Spleen (tissue), 11 donors: ENCODE results near the gene LRP10. TPM values are rescaled to one million over a fixed set of nuclear protein-coding genes. Genes with fewer than 3 reads are reported as not detected.

ENCODE experiments used
- DNase-seq: peaks from one replicate; pipeline ENCODE4 v3.0.0-alpha.2; 2020
- H3K27ac ChIP-seq, 8 donors: fragments of 200-600 bp; sonication (generic) in 7 of 8; 1 replicate in 4 of 8; 2 replicates in 4 of 8; pipeline versions ENCODE4 v1.5.0 to v1.8.0; 2016 to 2021; ENCODE audit warnings: inconsistent platforms in 4 of 8, mild to moderate bottlenecking in 4 of 8, moderate library complexity in 1 of 8
- H3K27me3 ChIP-seq, 7 donors: fragments of 200-600 bp; sonication (generic) in 6 of 7; replicated peaks in 1 of 7; 1 replicate in 4 of 7; 2 replicates in 3 of 7; pipeline versions ENCODE4 v1.5.0 to v1.8.0; 2016 to 2021; ENCODE audit warnings: inconsistent platforms in 3 of 7, mild to moderate bottlenecking in 1 of 7
- H3K36me3 ChIP-seq, 6 donors: fragments of 200-600 bp; sonication (generic) in 5 of 6; 1 replicate in 4 of 6; 2 replicates in 2 of 6; pipeline versions ENCODE4 v1.5.0 to v1.8.0; 2016 to 2021; ENCODE audit warnings: inconsistent platforms in 2 of 6
- H3K4me1 ChIP-seq, 6 donors: fragments of 200-600 bp; sonication (generic) in 5 of 6; 1 replicate in 3 of 6; 2 replicates in 3 of 6; pipeline versions ENCODE4 v1.5.0 to v1.8.0; 2016 to 2021; ENCODE audit warnings: inconsistent platforms in 3 of 6
- H3K4me3 ChIP-seq, 8 donors: fragments of 200-600 bp; sonication (generic) in 7 of 8; 1 replicate in 4 of 8; 2 replicates in 4 of 8; pipeline versions ENCODE4 v1.5.0 to v1.8.0; 2016 to 2021; ENCODE audit warnings: inconsistent platforms in 4 of 8, mild to moderate bottlenecking in 4 of 8, moderate library complexity in 2 of 8
- H3K9me3 ChIP-seq, 8 donors: fragments of 200-600 bp; sonication (generic) in 7 of 8; 1 replicate in 4 of 8; 2 replicates in 4 of 8; pipeline versions ENCODE4 v1.5.0 to v1.8.0; 2016 to 2021; ENCODE audit warnings: inconsistent platforms in 4 of 8
- CTCF ChIP-seq, 11 experiments: fragments of 200-600 bp in 7 of 11; fragments of 450-650 bp in 4 of 11; sonication (generic) in 4 of 11; IDR thresholded peaks in 8 of 11; conservative IDR thresholded peaks in 3 of 11; 1 replicate in 7 of 11; 2 replicates in 4 of 11; pipeline versions ENCODE4 v1.4.0 to v1.8.0; 2016 to 2021; ENCODE audit warnings: antibody characterized with exemption in 11 of 11, inconsistent platforms in 4 of 11, mild to moderate bottlenecking in 1 of 11
- POLR2A ChIP-seq, 3 donors: fragments of 450-650 bp; IDR thresholded peaks; one replicate each; pipeline ENCODE4 v1.5.1; 2017; ENCODE audit warnings: antibody characterized with exemption in 3 of 3, mild to moderate bottlenecking in 1 of 3
- POLR2AphosphoS5 ChIP-seq, 3 donors: sonication (generic); formaldehyde crosslinking; IDR thresholded peaks; one replicate each; pipeline ENCODE4 v1.5.1; 2017; ENCODE audit warnings: antibody characterized with exemption in 3 of 3
- WGBS, 5 donors: extraction: QIAGEN DNeasy Blood & Tissue Kit in 3 of 5; methylation state at CpG; one replicate each; pipeline versions ENCODE4 v1.1.5 to v1.1.7; 2013 to 2018; 5-methylcytosine and 5-hydroxymethylcytosine counted together
- intact Hi-C: fragments of 100-400 bp; cut with DNase I; formaldehyde crosslinking; loops from one replicate; pipeline ENCODE4 v1.15.0; 2023; ENCODE audit warnings: low total_unique reads
- polyA plus RNA-seq, 3 donors: library from polyadenylated mRNA; stranded (reverse); fragments of 200-250 nt; gene quantifications; one replicate each; pipeline ENCODE4 v1.2.1, GENCODE V29; 2013
- total RNA-seq, 7 donors: library from RNA; depleted of rRNA in 3 of 7; stranded (reverse); fragments of >200 nt in 3 of 7; fragmentation: NEBNext Ultra II Directional in 4 of 7; extraction: Animal tissue kit (Norgen Biotek cat#: 25700) in 4 of 7; gene quantifications; one replicate each; pipeline versions ENCODE4 v1.1.0 to v1.2.1, GENCODE V29; 2016 to 2021
- donor health status: healthy with polysubstance abuse.
- donor health status: DM: no; HTN: no; CAD: no; lungs with moderate emphysema.
- donor health status: DM: no; HTN: no; CAD: no.
- donor health status: Bipolar disorder and iron deficiency.
- donor health status: healthy.
- donor health status: DM: no; HTN: no; CAD: no.
- donor health status: DM: yes; HTN: yes; CAD: no.

Gene LRP10
- total and polyA plus RNA-seq, 10 donors: 7.9 to 205 (median 105) TPM

GRCh38 chr14:22866874-22867273 lies 4.7 kb upstream of the LRP10 start:
- intact Hi-C loops: no loop called here
- H3K27ac ChIP-seq: no peak overlapping the region
- no peaks in the 10 kb centered on the region for H3K27me3 ChIP-seq
- H3K4me1 ChIP-seq: peaks cover 11 to 33% (median 17%) of the 10 kb centered on the region in 6 donors
- H3K9me3 ChIP-seq: no peaks in the 10 kb centered on the region
- peak; percentile 1 for DNase-seq
- TF ChIP-seq CTCF (IDR thresholded peaks at IDR 0.05 in 8 of 11, conservative IDR thresholded peaks at IDR 0.05 in 3 of 11): no peak
- TF ChIP-seq POLR2A (IDR thresholded peaks at IDR 0.05): no peak
- TF ChIP-seq POLR2AphosphoS5 (IDR thresholded peaks at IDR 0.05): no peak
- H3K4me3 ChIP-seq: no peak overlapping the region
- 95 to 98% (median 97%) methylated on average over 5 of the region's 5 CpGs for WGBS, 5 donors
- H3K36me3 ChIP-seq: no peaks in the 10 kb centered on the region

- peaks cover 6 to 30% (median 27%) of the 10 kb centered on the region in 6 donors for H3K36me3 ChIP-seq
- no peaks in the 10 kb centered on the region for H3K9me3 ChIP-seq
- 3 to 9% (median 5%) methylated on average over 1 of the region's 1 CpG for whole genome bisulfite sequencing, 5 donors
- H3K27ac ChIP-seq: peak overlapping the region; percentile 94 to 100 (median 100)
- no peaks in the 10 kb centered on the region for H3K27me3 ChIP-seq
- peak overlapping the region; percentile 70 to 97 (median 90) for H3K4me3 ChIP-seq
- no peak for DNase-seq
- intact Hi-C loops: no loop called here
- TF ChIP-seq CTCF (IDR thresholded peaks at IDR 0.05 in 8 of 11, conservative IDR thresholded peaks at IDR 0.05 in 3 of 11) (no peak), POLR2AphosphoS5 (IDR thresholded peaks at IDR 0.05) (no peak), POLR2A (IDR thresholded peaks at IDR 0.05) (no peak)
- H3K4me1 ChIP-seq: peaks cover 24 to 60% (median 41%) of the 10 kb centered on the region in 6 donors
Measured at GRCh38 chr14:22870811-22871223, 723 bp upstream of the LRP10 start.

GRCh38 chr14:22872033-22872832 lies 693 bp downstream of the LRP10 start:
- peak; percentile 90 for DNase-seq
- no peaks in the 10 kb centered on the region for H3K27me3 ChIP-seq
- peak overlapping the region; percentile 70 to 97 (median 90) for H3K4me3 ChIP-seq
- TF ChIP-seq POLR2A (IDR thresholded peaks at IDR 0.05): no peak
- TF ChIP-seq CTCF (IDR thresholded peaks at IDR 0.05 in 8 of 11, conservative IDR thresholded peaks at IDR 0.05 in 3 of 11): peak; percentile 79 to 97 (median 92)
- TF ChIP-seq POLR2AphosphoS5 (IDR thresholded peaks at IDR 0.05): peak in 1 of 3 donors; percentile 68
- H3K4me1 ChIP-seq: peaks cover 24 to 72% (median 44%) of the 10 kb centered on the region in 6 donors
- peak overlapping the region; percentile 94 to 100 (median 100) for H3K27ac ChIP-seq
- H3K36me3 ChIP-seq: peaks cover 9 to 44% (median 41%) of the 10 kb centered on the region in 6 donors
- intact Hi-C loops: no loop called here
- no peaks in the 10 kb centered on the region for H3K9me3 ChIP-seq
- whole genome bisulfite sequencing, 5 donors: 0 to 1% (median 0%) methylated on average over 32 to 45 of the region's 45 CpGs

DNA sequence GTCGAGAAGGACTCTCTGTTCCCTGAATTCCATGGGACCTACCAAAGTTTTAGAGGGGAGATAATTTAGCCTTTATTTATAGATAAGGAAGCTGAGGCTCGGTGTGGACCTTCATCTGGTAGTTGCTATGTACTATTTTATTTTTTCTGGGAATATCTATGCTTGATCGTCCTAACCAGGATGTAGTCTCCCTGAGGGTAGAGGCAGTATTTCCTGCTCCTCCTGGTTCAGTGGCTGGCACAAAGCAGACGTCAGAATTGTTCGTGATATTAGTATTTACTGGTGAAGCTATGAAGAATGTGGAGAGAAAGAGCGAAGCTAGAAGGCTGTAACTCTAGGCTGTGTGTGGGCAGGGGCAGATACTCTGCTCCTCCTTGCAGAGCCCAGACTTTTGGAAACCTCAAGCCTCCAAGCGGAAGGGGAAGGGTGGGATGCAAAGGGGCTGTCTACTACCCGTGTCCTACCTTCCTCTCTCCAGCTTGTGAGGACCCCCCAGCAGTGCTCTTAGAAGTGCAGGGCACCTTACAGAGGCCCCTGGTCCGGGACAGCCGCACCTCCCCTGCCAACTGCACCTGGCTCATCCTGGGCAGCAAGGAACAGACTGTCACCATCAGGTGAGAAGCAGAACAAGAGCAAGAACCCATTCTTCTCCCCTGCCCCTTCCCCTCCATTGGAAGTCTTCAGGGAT lies 1.4 kb downstream of the LRP10 start:
- TF ChIP-seq CTCF (IDR thresholded peaks at IDR 0.05 in 8 of 11, conservative IDR thresholded peaks at IDR 0.05 in 3 of 11) (no peak), POLR2AphosphoS5 (IDR thresholded peaks at IDR 0.05) (no peak), POLR2A (IDR thresholded peaks at IDR 0.05) (no peak)
- Histone ChIP-seq H3K36me3 (peaks cover 11 to 51% (median 48%) of the 10 kb centered on the region in 6 donors), H3K27ac (peak overlapping the region; percentile 94 to 100 (median 100)), H3K4me3 (peak overlapping the region; percentile 70 to 97 (median 90)), H3K27me3 (no peaks in the 10 kb centered on the region), H3K9me3 (no peaks in the 10 kb centered on the region), H3K4me1 (peaks cover 24 to 79% (median 44%) of the 10 kb centered on the region in 6 donors)
- intact Hi-C loops: no loop called here
- no peak for DNase-seq
- 54 to 67% (median 61%) methylated on average over 10 of the region's 10 CpGs for WGBS, 5 donors
